Right lobe of liver (tissue), 6 donors: ENCODE data around the gene CACNB2. TPM values are rescaled to one million over a fixed set of nuclear protein-coding genes. Genes with fewer than 3 reads are reported as not detected.

Experiments used
- ATAC-seq, 4 donors: fragments of 200-7000 bp; cut with Tn5 transposase; one replicate each; pipeline ENCODE4 v1.9.1; 2020; ENCODE audit warnings: mild to moderate bottlenecking in 4 of 4, moderate library complexity in 4 of 4
- DNase-seq, 3 donors: peaks; one replicate each; pipeline ENCODE4 v3.0.0-alpha.2; 2020
- H3K27ac ChIP-seq, 3 donors: fragments of 200-600 bp; one replicate each; pipeline ENCODE4 v1.8.0; 2022
- H3K27me3 ChIP-seq, 2 donors: fragments of 200-600 bp; one replicate each; pipeline ENCODE4 v1.8.0; 2022
- H3K36me3 ChIP-seq, 4 donors: fragments of 200-600 bp; sonication (generic) in 1 of 4; one replicate each; pipeline versions ENCODE4 v1.5.1 to v1.8.0; 2017 to 2022; ENCODE audit warnings: control low read depth in 1 of 4
- H3K4me1 ChIP-seq, 4 donors: fragments of 200-600 bp; sonication (generic) in 1 of 4; one replicate each; pipeline versions ENCODE4 v1.5.1 to v1.8.0; 2017 to 2022; ENCODE audit warnings: control low read depth in 1 of 4
- H3K4me3 ChIP-seq, 3 donors: fragments of 200-600 bp; one replicate each; pipeline ENCODE4 v1.8.0; 2022
- H3K9me3 ChIP-seq, 4 donors: fragments of 200-600 bp; sonication (generic) in 1 of 4; one replicate each; pipeline versions ENCODE4 v1.5.1 to v1.8.0; 2017 to 2022; ENCODE audit warnings: control low read depth in 1 of 4
- POLR2A ChIP-seq: fragments of 450-650 bp; IDR thresholded peaks from one replicate; pipeline ENCODE4 v1.6.1; 2017; ENCODE audit warnings: antibody characterized with exemption, mild to moderate bottlenecking
- WGBS: methylation state at CpG from one replicate; pipeline ENCODE4 v1.1.6; 2018; ENCODE audit warnings: low coverage, low lambda C conversion rate; ENCODE audit not compliant: insufficient coverage; ENCODE audit errors: missing lambda C conversion rate; 5-methylcytosine and 5-hydroxymethylcytosine counted together
- intact Hi-C, 2 donors: fragments of 100-400 bp; cut with DNase I; formaldehyde crosslinking; loops; one replicate each; pipeline versions ENCODE4 v1.11.2 to v1.14.1; 2022
- total RNA-seq, 6 experiments: library from RNA; depleted of rRNA in 2 of 6; stranded (reverse); fragments of >200 nt in 2 of 6; fragmentation: NEBNext Ultra II Directional in 3 of 6; extraction: Animal tissue kit (Norgen Biotek cat#: 25700) in 3 of 6; gene quantifications; one replicate each; pipeline versions ENCODE4 v1.1.0 to v1.2.4, GENCODE V29; 2016 to 2023
- TF ChIP-seq, protein P1 (sequence below), 4 donors: fragments of 200-600 bp in 3 of 4; fragments of 450-650 bp in 1 of 4; IDR thresholded peaks; one replicate each; pipeline versions ENCODE4 v1.5.1 to v1.8.0; 2016 to 2022; ENCODE audit warnings: antibody characterized with exemption in 4 of 4, mild to moderate bottlenecking in 2 of 4
- donor health status: DM: no; HTN: yes; CAD: no.
- donor health status: DM: no; HTN: no; CAD: no.
- donor health status: DM: no; HTN: no; CAD: no.
- donor health status: DM: no; HTN: yes; CAD: no.
- donor health status: DM: no; HTN: yes; CAD: no.

Gene CACNB2
- total RNA-seq, 6 experiments from 2014 or later, result 0.12 to 1.8 (median 1.0) TPM; not detected in 1

DNA sequence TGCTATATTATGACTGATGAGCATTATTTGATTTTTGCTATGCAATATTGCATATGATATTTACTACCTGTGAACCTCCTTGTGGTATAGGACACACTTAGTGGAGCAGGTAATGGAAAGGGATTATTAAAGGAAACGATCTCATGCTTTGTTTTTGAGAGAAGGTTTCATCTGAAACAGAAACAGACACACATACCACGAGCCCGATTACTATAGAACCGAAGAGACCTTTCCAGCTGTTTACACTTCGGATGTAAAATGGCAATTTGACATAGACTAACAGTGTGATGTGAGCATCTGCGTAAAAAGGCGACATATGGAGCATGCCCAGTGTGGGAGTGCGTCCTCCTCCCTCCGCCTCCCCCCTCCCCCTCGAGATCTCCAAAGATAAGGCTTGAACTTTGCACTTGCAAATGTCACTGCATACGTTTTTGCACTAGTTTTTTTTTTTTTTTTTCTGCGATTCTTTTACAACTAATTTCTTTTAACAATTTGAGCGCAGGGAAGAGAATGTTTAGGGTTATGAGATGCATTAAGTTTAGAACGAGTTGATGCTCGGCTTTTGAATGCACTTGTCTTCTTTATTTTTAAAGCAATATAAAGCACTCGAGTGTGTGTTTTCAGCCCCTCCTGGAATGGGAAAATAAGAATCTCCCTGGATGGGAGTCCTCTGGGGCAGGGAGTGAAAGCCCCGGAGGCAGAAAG lies 260.1 kb downstream of the CACNB2 start:
- WGBS, result 9% methylated on average over 17 of the region's 17 CpGs
- no peaks in the 10 kb centered on the region for H3K27me3 ChIP-seq
- peak; percentile 90 to 93 (median 92) for ATAC-seq
- H3K36me3 ChIP-seq, result no peaks in the 10 kb centered on the region
- no peaks in the 10 kb centered on the region for H3K9me3 ChIP-seq
- H3K4me1 ChIP-seq, result no peaks in the 10 kb centered on the region
- peak; percentile 40 to 71 (median 64) for DNase-seq
- H3K4me3 ChIP-seq, result peak overlapping the region; percentile 39 to 61 (median 55)
- peak overlapping the region in 2 of 3 donors; percentile 48 to 74 for H3K27ac ChIP-seq
- intact Hi-C loops, result no loop called here
- TF ChIP-seq POLR2A, result no peak
- TF ChIP-seq, protein P1, sequence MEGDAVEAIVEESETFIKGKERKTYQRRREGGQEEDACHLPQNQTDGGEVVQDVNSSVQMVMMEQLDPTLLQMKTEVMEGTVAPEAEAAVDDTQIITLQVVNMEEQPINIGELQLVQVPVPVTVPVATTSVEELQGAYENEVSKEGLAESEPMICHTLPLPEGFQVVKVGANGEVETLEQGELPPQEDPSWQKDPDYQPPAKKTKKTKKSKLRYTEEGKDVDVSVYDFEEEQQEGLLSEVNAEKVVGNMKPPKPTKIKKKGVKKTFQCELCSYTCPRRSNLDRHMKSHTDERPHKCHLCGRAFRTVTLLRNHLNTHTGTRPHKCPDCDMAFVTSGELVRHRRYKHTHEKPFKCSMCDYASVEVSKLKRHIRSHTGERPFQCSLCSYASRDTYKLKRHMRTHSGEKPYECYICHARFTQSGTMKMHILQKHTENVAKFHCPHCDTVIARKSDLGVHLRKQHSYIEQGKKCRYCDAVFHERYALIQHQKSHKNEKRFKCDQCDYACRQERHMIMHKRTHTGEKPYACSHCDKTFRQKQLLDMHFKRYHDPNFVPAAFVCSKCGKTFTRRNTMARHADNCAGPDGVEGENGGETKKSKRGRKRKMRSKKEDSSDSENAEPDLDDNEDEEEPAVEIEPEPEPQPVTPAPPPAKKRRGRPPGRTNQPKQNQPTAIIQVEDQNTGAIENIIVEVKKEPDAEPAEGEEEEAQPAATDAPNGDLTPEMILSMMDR (IDR thresholded peaks at IDR 0.05), result no peak

DNA sequence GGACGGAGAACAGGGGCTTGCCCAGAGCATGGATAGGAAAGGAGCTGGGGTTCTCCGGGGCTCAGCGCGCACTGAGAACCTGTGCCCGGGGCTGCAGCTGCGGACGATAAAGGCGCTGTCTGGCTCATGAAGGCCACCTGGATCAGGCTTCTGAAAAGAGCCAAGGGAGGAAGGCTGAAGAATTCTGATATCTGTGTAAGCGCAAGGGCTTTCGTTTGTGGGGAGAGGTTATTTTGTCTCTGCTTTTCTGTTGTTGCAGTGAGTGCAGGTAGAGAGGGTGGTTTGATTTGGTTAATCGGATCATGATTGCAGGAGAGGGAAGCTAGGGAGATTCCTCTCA lies 260.7 kb downstream of the CACNB2 start:
- 12% methylated on average over 11 of the region's 11 CpGs for WGBS
- H3K4me3 ChIP-seq, result peak overlapping the region; percentile 39 to 61 (median 55)

DNA sequence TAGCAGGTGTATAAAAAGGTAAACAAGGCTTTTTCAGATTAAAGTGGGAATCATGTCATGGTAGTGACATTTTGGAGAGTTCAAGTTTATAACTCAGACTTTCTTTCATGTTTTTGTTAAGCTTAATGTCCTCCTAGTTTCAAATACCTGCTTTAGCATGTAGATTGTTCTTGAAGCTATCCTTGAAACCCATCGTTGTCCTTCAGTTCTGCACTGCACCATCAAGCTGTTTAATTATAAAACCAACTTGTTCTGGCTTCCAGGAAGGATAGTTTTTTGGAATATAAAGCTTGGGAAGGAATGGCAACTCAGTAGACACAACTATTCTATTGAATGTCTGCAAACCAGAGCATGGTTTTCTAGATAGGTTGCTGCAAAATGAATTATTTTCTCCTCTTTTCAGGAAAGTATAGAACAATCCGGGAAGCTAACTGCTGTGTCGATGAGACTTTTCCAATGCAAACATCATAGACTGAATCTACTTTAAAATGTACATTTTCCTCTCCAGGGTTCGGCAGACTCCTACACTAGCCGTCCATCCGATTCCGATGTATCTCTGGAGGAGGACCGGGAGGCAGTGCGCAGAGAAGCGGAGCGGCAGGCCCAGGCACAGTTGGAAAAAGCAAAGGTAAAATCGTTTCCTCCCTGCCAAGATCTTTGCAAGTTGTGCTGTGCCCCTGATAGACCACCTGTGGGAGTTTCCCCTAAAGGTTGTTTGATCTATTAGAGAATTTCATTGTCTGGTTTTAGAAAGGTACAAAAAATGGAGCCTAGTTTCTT lies 261.4 kb downstream of the CACNB2 start:
- ATAC-seq (peak in 1 of 4 donors; percentile 14), DNase-seq (no peak)
- Histone ChIP-seq H3K4me1 (no peaks in the 10 kb centered on the region), H3K4me3 (peak overlapping the region; percentile 39 to 61 (median 55)), H3K36me3 (no peaks in the 10 kb centered on the region), H3K27me3 (no peaks in the 10 kb centered on the region), H3K27ac (peak overlapping the region in 1 of 3 donors; percentile 74), H3K9me3 (no peaks in the 10 kb centered on the region)
- WGBS, result 76% methylated on average over 9 of the region's 12 CpGs
- intact Hi-C loops, result no loop called here
- TF ChIP-seq, protein P1 (IDR thresholded peaks at IDR 0.05), result no peak
- no peak for TF ChIP-seq POLR2A

More for the DNA sequence above, 260.7 kb downstream of the CACNB2 start:
- Histone ChIP-seq H3K27me3 (no peaks in the 10 kb centered on the region), H3K27ac (peak overlapping the region in 2 of 3 donors; percentile 48 to 74), H3K36me3 (no peaks in the 10 kb centered on the region), H3K9me3 (no peaks in the 10 kb centered on the region), H3K4me1 (no peaks in the 10 kb centered on the region)
- DNase-seq, result peak; percentile 28 to 59 (median 54)
- ATAC-seq, result peak; percentile 87 to 89 (median 89)
- intact Hi-C loops, result no loop called here
- no peak for TF ChIP-seq POLR2A
- TF ChIP-seq, protein P1 (IDR thresholded peaks at IDR 0.05), result no peak

DNA sequence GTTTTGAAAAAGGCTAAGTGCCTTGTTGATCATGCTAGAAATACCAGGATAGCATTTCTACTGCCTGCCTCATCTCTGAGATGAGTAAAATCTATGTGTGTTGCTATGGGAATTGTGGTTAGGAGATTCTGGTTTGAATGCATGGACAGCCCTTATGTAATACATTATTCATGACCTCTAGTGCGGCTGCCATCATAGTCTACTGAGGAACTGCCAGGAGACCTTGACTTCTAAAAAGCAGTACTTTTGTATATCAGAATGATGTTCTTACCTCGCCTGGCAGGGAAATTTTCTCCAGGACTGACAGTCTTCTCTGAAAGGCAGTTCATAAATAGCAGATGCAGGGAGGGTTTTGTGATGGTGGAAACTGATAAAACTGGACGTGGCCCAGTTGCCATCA lies 262.6 kb downstream of the CACNB2 start:
- no peak overlapping the region for H3K4me3 ChIP-seq
- ATAC-seq (no peak), DNase-seq (no peak)
- TF ChIP-seq, protein P1 (IDR thresholded peaks at IDR 0.05), result no peak
- no peak for TF ChIP-seq POLR2A
- WGBS, result 51% methylated on average over 3 of the region's 3 CpGs
- H3K36me3 ChIP-seq, result no peaks in the 10 kb centered on the region
- H3K9me3 ChIP-seq, result no peaks in the 10 kb centered on the region
- no peaks in the 10 kb centered on the region for H3K27me3 ChIP-seq
- no peaks in the 10 kb centered on the region for H3K4me1 ChIP-seq
- intact Hi-C loops, result no loop called here
- no peak overlapping the region for H3K27ac ChIP-seq
